Vagina (tissue), 2 donors: ENCODE results near the gene DDA1.

ENCODE experiments used
- CTCF ChIP-seq, 3 experiments: fragments of 450-650 bp in 2 of 3; fragments of 200-600 bp in 1 of 3; sonication (generic) in 1 of 3; IDR thresholded peaks; one replicate each; pipeline ENCODE4 v1.5.1; 2017 to 2019; ENCODE audit warnings: antibody characterized with exemption in 3 of 3, mild to moderate bottlenecking in 2 of 3, moderate library complexity in 2 of 3
- POLR2AphosphoS5 ChIP-seq, 2 donors: sonication (generic); formaldehyde crosslinking; IDR thresholded peaks; one replicate each; pipeline ENCODE4 v1.9.0; 2017; ENCODE audit warnings: antibody characterized with exemption in 2 of 2, mild to moderate bottlenecking in 2 of 2, low read depth in 1 of 2; ENCODE audit not compliant: insufficient read depth in 1 of 2

GRCh38 chr19:17359905-17360800, 50.8 kb downstream of the DDA1 start:
- TF ChIP-seq CTCF (IDR thresholded peaks at IDR 0.05) (no peak), POLR2AphosphoS5 (IDR thresholded peaks at IDR 0.05; ENCODE audit: insufficient read depth in 1 of 2, low read depth in 1 of 2) (no peak)
